ENCODE results near the gene GPT2. TPM values are rescaled to one million over a fixed set of nuclear protein-coding genes. Genes with fewer than 3 reads are reported as not detected.

Gene GPT2
- total RNA-seq, 1 donor from 2014 or later, result 21.6 TPM

DNA sequence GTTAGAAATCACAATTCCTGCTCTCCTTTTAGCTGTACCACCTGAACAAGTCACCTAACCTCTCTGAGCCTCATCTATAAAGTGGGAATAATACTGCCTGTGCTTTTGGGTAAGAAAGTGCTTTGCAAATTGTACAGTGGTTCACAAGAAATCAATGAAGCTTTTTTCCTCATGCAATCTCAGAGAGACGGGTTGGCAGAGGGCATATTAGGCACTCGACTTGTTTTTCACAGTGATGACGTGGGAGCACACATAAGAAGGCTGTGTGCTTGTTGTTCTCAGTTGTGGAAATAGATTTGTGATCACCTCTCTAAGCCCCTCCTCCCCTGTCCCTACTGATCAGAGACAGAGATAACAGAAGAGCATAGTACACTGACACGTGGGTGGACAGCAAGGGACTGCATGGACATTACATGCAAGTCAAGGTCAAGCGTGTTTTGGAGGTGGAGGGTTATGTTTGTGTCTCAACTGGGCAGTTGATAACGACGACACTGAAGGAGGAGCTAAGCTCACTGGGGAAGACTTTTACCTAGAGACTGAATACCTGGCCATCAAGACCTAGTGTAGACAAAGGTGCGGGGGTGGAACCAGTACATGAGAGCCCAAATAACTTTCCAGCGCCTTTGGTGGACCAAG lies 1.7 kb upstream of the GPT2 start:
- H2AFZ ChIP-seq (replicated peaks), result no peak overlapping the region
- H3K4me3 Mint-ChIP-seq, result peak overlapping the region; percentile 7
- H3K27ac ChIP-seq, result no peak overlapping the region
- H3K36me3 Mint-ChIP-seq, result peaks cover 5% of the 10 kb centered on the region
- H3K36me3 ChIP-seq, result no peaks in the 10 kb centered on the region
- H3K27me3 ChIP-seq, result peaks cover 15% of the 10 kb centered on the region
- H3K4me1 ChIP-seq, result peaks cover 21% of the 10 kb centered on the region
- no peak for DNase-seq (ENCODE audit: low spot score)
- H4K20me1 ChIP-seq (ENCODE audit: low read depth), result peaks cover 22% of the 10 kb centered on the region
- H3K27ac Mint-ChIP-seq, result no peak overlapping the region
- H3K4me3 ChIP-seq, result no peak overlapping the region
- peaks cover 6% of the 10 kb centered on the region for H3K27me3 Mint-ChIP-seq (ENCODE audit: insufficient read depth, low read depth)
- no peaks in the 10 kb centered on the region for H3K9me3 ChIP-seq (ENCODE audit: low read depth)
- peaks cover 32% of the 10 kb centered on the region for H3K79me2 ChIP-seq (ENCODE audit: low read depth)
- no peak overlapping the region for H3K9ac ChIP-seq
- peaks cover 27% of the 10 kb centered on the region for H3K4me1 Mint-ChIP-seq
- H3K9me3 Mint-ChIP-seq, result no peaks in the 10 kb centered on the region
- H3K4me2 ChIP-seq, result no peak overlapping the region
- H3F3A ChIP-seq (ENCODE audit: low read depth), result peaks cover 13% of the 10 kb centered on the region
- no peak for TF ChIP-seq EZH2phosphoT487 (IDR thresholded peaks at IDR 0.05)
- TF ChIP-seq EZH2 (IDR thresholded peaks at IDR 0.05), result no peak
- TF ChIP-seq, protein P1, sequence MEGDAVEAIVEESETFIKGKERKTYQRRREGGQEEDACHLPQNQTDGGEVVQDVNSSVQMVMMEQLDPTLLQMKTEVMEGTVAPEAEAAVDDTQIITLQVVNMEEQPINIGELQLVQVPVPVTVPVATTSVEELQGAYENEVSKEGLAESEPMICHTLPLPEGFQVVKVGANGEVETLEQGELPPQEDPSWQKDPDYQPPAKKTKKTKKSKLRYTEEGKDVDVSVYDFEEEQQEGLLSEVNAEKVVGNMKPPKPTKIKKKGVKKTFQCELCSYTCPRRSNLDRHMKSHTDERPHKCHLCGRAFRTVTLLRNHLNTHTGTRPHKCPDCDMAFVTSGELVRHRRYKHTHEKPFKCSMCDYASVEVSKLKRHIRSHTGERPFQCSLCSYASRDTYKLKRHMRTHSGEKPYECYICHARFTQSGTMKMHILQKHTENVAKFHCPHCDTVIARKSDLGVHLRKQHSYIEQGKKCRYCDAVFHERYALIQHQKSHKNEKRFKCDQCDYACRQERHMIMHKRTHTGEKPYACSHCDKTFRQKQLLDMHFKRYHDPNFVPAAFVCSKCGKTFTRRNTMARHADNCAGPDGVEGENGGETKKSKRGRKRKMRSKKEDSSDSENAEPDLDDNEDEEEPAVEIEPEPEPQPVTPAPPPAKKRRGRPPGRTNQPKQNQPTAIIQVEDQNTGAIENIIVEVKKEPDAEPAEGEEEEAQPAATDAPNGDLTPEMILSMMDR (IDR thresholded peaks at IDR 0.05), result no peak

DNA sequence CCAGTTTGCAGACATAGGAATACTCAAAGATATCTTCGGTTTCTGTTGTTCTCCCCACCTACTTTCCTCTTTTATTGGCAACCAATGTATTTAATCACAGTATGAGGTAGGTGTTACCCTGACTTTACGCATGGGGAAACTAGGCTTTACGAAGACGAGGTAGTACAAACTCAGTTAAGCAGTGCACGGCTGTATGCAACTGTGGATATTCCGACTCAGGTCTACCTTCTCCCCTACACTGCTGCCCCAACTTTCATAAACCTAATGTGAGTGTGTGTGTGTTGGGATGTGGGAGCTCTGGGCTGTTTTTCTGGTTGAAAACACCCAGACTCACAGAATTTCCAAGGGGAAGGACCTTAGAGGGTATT lies 1.2 kb upstream of the GPT2 start:
- Histone ChIP-seq H3K9me3 (ENCODE audit: low read depth) (no peaks in the 10 kb centered on the region), H3K9ac (no peak overlapping the region), H3F3A (ENCODE audit: low read depth) (peaks cover 13% of the 10 kb centered on the region), H3K27me3 (peaks cover 15% of the 10 kb centered on the region), H2AFZ (replicated peaks) (no peak overlapping the region), H3K4me3 (no peak overlapping the region), H4K20me1 (ENCODE audit: low read depth) (peaks cover 27% of the 10 kb centered on the region), H3K4me1 (peaks cover 21% of the 10 kb centered on the region), H3K4me2 (peak overlapping the region; percentile 87), H3K36me3 (no peaks in the 10 kb centered on the region), H3K79me2 (ENCODE audit: low read depth) (peaks cover 37% of the 10 kb centered on the region), H3K27ac (no peak overlapping the region)
- Mint-ChIP-seq H3K27me3 (ENCODE audit: insufficient read depth, low read depth) (peaks cover 6% of the 10 kb centered on the region), H3K9me3 (no peaks in the 10 kb centered on the region), H3K4me3 (peak overlapping the region; percentile 89), H3K4me1 (peaks cover 27% of the 10 kb centered on the region), H3K36me3 (peaks cover 5% of the 10 kb centered on the region), H3K27ac (no peak overlapping the region)
- TF ChIP-seq EZH2 (IDR thresholded peaks at IDR 0.05), result no peak
- TF ChIP-seq, protein P1 (IDR thresholded peaks at IDR 0.05), result no peak
- TF ChIP-seq EZH2phosphoT487 (IDR thresholded peaks at IDR 0.05), result no peak
- DNase-seq (ENCODE audit: low spot score), result no peak

DNA sequence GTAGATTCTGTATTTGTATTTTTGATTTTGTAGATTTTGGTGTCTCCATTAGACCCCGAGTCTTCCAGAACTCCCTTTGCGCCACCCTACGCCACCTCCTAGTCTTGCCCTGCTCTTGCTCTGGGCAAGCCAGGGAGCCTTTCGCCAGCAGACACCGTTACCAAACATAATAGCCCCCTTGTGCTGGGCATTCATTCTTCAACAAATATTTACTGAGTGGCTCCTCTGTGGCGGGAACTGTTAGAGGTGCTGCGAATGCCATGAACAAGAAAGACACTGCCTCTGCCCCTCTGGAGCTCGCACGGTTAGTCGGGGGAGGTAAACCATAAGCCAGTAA lies 841 bp upstream of the GPT2 start:
- peaks cover 13% of the 10 kb centered on the region for H3F3A ChIP-seq (ENCODE audit: low read depth)
- H3K27me3 ChIP-seq, result peaks cover 15% of the 10 kb centered on the region
- peak overlapping the region; percentile 96 for H3K4me3 ChIP-seq
- TF ChIP-seq EZH2phosphoT487 (IDR thresholded peaks at IDR 0.05) (no peak), EZH2 (IDR thresholded peaks at IDR 0.05) (no peak)
- TF ChIP-seq, protein P1 (IDR thresholded peaks at IDR 0.05), result no peak
- peak overlapping the region; percentile 96 for H2AFZ ChIP-seq (replicated peaks)
- H3K36me3 ChIP-seq, result no peaks in the 10 kb centered on the region
- peaks cover 41% of the 10 kb centered on the region for H3K79me2 ChIP-seq (ENCODE audit: low read depth)
- peaks cover 21% of the 10 kb centered on the region for H3K4me1 ChIP-seq
- no peak overlapping the region for H3K9ac ChIP-seq
- H3K27ac ChIP-seq, result no peak overlapping the region
- peaks cover 30% of the 10 kb centered on the region for H4K20me1 ChIP-seq (ENCODE audit: low read depth)
- H3K4me3 Mint-ChIP-seq, result peak overlapping the region; percentile 89
- peak; percentile 21 for DNase-seq (ENCODE audit: low spot score)
- H3K4me2 ChIP-seq, result peak overlapping the region; percentile 87
- no peaks in the 10 kb centered on the region for H3K9me3 ChIP-seq (ENCODE audit: low read depth)
- H3K9me3 Mint-ChIP-seq, result no peaks in the 10 kb centered on the region
- peaks cover 5% of the 10 kb centered on the region for H3K36me3 Mint-ChIP-seq
- peaks cover 27% of the 10 kb centered on the region for H3K4me1 Mint-ChIP-seq
- peaks cover 6% of the 10 kb centered on the region for H3K27me3 Mint-ChIP-seq (ENCODE audit: insufficient read depth, low read depth)
- H3K27ac Mint-ChIP-seq, result peak overlapping the region; percentile 35

Data from neural progenitor cell (in vitro differentiated cells).